MM.1S (cell line): ENCODE data around the gene SNX9.

ENCODE experiments used
- EZH2 ChIP-seq: fragments of 300-600 bp; sonication (generic); optimal IDR thresholded peaks from 2 replicates; pipeline ENCODE3; 2017; ENCODE audit warnings: low read depth, mild to moderate bottlenecking, antibody characterized with exemption, low read length, mixed read lengths
- TF ChIP-seq, protein P1 (sequence below): fragments of 300-600 bp; sonication (generic); IDR thresholded peaks from 2 replicates; pipeline ENCODE4 v1.5.1; 2016; ENCODE audit warnings: antibody characterized with exemption, low read length, mixed read lengths

DNA sequence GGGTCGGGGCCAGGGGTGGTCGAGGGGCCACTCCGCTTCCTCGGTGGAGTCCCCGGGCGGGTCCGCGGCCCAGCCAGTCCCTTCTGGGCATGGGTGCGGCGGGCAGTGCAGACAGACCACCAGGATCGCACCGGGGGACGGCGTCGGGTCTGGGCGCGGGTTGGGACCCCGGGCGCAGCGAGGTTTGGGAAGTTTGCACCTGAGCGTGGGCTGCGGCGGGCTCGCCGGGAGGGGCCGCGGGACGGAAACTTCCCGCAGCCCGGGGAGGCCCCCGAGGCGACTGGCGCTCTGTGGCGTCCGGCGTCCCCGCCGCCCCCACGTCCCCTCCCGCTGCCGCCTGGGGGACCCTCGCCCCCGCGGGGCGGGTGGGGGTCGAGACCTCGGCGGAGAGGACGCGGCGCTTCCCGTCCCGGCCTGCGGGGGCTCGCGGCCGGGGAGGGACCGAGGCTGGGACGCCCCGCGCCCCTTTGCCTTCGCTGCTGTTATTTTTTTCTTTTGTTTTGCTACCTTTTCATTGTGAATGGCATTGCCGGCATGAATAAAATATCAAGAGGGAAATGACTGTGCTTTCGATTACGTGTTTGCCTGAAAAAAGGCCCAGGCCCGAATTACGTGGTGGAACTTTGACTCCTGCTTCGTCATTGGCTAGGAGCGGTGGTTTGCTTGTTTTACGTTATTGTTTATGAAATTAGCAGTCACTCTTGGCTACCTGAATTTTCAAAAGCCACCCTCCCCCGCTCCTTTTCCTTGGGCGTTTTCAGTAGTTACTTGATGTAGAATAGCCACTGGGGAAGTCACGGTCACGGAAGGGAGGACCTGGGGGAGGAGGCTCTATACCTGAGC, 703 bp downstream of the SNX9 start:
- TF ChIP-seq, protein P1, sequence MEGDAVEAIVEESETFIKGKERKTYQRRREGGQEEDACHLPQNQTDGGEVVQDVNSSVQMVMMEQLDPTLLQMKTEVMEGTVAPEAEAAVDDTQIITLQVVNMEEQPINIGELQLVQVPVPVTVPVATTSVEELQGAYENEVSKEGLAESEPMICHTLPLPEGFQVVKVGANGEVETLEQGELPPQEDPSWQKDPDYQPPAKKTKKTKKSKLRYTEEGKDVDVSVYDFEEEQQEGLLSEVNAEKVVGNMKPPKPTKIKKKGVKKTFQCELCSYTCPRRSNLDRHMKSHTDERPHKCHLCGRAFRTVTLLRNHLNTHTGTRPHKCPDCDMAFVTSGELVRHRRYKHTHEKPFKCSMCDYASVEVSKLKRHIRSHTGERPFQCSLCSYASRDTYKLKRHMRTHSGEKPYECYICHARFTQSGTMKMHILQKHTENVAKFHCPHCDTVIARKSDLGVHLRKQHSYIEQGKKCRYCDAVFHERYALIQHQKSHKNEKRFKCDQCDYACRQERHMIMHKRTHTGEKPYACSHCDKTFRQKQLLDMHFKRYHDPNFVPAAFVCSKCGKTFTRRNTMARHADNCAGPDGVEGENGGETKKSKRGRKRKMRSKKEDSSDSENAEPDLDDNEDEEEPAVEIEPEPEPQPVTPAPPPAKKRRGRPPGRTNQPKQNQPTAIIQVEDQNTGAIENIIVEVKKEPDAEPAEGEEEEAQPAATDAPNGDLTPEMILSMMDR: no peak
- TF ChIP-seq EZH2: no peak
